GM21423 (cell line): ENCODE measurements around the gene NHSL2.
"Not testable (repeated sequence)": the region's sequence is repeated elsewhere in the genome, so short reads cannot be mapped to it uniquely, and the experiment has no call there.

ENCODE experiments used
- ATAC-seq: cut with Tn5 transposase; IDR thresholded peaks from one replicate; pipeline ENCODE4 v1.9.1; 2021; ENCODE audit warnings: mild to moderate bottlenecking, moderate library complexity; ENCODE audit not compliant: unreplicated experiment

NHSL2 gene

GRCh38 chrX:72038868-72039267, 128.2 kb downstream of the NHSL2 start:
- ATAC-seq, result no peak

GRCh38 chrX:72040506-72040905, 129.9 kb downstream of the NHSL2 start:
- ATAC-seq, result no peak

- ATAC-seq, result no peak
Observed at GRCh38 chrX:72041176-72041575, 130.5 kb downstream of the NHSL2 start.

GRCh38 chrX:72041871-72042851, 131.5 kb downstream of the NHSL2 start:
- ATAC-seq, result no peak

- no peak for ATAC-seq
Observed at GRCh38 chrX:72042852-72043248, 132.2 kb downstream of the NHSL2 start.

- ATAC-seq, result no peak
Observed at GRCh38 chrX:72043636-72044035, 133.0 kb downstream of the NHSL2 start.

- ATAC-seq, result no peak
Observed at GRCh38 chrX:72045141-72045540, 134.5 kb downstream of the NHSL2 start.

- ATAC-seq, result no peak
Observed at GRCh38 chrX:72045552-72046277, 135.1 kb downstream of the NHSL2 start.

- no peak for ATAC-seq
Observed at GRCh38 chrX:72046447-72046846, 135.8 kb downstream of the NHSL2 start.

GRCh38 chrX:72048510-72049455, 138.1 kb downstream of the NHSL2 start:
- no peak for ATAC-seq

- ATAC-seq, result no peak
Observed at GRCh38 chrX:72050011-72050410, 139.4 kb downstream of the NHSL2 start.

- ATAC-seq, result no peak
Observed at GRCh38 chrX:72051589-72051988, 140.9 kb downstream of the NHSL2 start.

GRCh38 chrX:72052415-72053090, 141.9 kb downstream of the NHSL2 start:
- ATAC-seq, result no peak

GRCh38 chrX:72053508-72053907, 142.9 kb downstream of the NHSL2 start:
- ATAC-seq, result no peak

GRCh38 chrX:72054779-72055489, 144.3 kb downstream of the NHSL2 start:
- no peak for ATAC-seq

- ATAC-seq, result no peak
Observed at GRCh38 chrX:72057331-72057730, 146.7 kb downstream of the NHSL2 start.

- ATAC-seq, result no peak
Observed at GRCh38 chrX:72057849-72058248, 147.2 kb downstream of the NHSL2 start.

GRCh38 chrX:72058346-72058745, 147.7 kb downstream of the NHSL2 start:
- ATAC-seq, result not testable (repeated sequence)

GRCh38 chrX:72060196-72060920, 149.7 kb downstream of the NHSL2 start:
- no peak for ATAC-seq
